GM19372 (cell line): ENCODE results near the gene RMI1.
A peak's percentile ranks its signal among the peaks of the same experiment; 100 is the strongest.
"Not testable (repeated sequence)": the region's sequence is repeated elsewhere in the genome, so short reads cannot be mapped to it uniquely, and the experiment has no call there.

ENCODE experiments used
- ATAC-seq: cut with Tn5 transposase; IDR thresholded peaks from one replicate; pipeline ENCODE4 v1.9.1; 2021; ENCODE audit warnings: mild to moderate bottlenecking, low read depth, moderate library complexity; ENCODE audit not compliant: unreplicated experiment

The RMI1 gene

DNA sequence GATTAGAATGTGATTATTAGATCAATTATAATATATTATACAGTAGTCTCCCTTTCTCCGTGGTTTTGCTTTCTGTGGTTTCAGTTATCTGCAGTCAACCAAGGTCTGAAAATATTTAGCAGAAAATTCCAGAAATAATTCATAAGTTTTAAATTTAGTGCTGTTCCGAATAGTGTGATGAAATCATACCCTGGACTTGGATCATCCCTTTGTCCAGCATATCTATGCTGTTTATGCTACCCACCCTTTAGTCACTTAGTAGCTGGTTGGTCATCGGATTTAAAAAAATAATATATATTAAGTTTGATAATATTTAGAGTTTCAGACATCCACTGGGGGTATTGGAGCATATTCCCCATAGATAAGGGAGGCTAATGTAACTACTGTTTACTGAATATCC lies 19.6 kb downstream of the RMI1 start:
- no peak for ATAC-seq

DNA sequence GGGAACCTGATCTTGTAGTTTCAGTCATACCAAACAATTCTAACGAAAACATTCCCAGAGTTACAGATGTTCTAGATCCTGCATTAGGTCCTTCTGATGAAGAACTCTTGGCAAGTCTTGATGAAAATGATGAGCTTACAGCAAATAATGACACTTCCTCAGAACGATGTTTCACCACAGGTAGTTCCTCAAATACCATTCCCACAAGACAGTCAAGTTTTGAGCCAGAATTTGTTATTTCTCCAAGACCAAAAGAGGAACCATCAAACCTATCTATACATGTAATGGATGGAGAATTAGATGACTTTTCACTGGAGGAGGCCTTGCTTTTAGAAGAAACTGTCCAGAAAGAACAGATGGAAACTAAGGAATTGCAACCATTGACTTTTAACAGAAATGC lies 21.0 kb downstream of the RMI1 start:
- no peak for ATAC-seq

DNA sequence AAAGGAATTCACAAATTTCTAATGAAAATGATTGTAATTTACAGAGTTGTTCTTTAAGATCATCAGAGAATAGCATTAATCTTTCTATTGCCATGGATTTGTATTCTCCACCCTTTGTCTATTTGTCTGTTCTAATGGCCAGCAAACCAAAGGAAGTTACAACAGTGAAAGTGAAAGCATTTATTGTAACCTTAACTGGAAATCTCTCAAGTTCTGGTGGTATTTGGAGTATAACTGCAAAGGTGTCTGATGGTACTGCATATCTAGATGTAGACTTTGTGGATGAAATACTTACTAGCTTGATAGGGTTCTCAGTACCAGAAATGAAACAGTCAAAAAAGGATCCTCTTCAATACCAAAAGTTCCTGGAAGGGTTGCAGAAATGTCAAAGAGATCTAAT lies 21.7 kb downstream of the RMI1 start:
- peak; percentile 74 for ATAC-seq

DNA sequence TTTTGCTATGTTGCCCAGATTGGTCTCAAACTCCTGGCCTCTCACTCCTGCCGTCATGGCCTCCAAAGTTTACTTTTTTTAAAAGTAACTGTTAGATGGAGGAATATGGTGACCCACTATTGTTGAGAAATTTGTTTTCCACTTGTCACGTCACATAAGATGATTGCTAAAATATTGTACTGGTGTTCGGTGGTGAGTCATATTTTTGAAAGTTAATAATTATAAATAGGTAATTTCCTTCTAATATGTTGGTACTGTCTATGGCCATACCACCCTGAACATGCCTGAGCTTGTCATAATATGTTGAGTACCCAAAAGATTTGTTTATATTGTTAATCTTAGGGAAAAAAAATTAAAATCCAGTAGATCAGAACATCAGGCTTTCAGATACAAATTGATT lies 22.6 kb downstream of the RMI1 start:
- ATAC-seq, result no peak

DNA sequence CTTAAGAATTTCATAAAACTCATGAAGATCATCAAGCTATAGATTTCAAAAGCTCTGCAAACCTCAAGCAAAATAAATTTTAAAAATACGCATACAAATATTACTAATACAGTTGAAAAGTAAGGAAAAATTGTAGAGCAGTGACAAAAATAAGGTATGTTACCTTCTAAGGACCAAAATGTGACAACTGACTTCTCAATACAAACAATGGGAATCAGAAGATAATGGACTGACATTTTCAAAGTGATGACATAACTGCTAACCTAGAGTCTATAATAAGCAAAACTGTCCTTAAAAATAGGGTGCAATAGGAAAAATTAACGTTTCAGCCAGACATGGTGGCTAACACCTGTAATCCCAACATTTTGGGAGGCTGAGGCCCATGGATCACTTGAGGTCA lies 27.1 kb downstream of the RMI1 start:
- no peak for ATAC-seq

DNA sequence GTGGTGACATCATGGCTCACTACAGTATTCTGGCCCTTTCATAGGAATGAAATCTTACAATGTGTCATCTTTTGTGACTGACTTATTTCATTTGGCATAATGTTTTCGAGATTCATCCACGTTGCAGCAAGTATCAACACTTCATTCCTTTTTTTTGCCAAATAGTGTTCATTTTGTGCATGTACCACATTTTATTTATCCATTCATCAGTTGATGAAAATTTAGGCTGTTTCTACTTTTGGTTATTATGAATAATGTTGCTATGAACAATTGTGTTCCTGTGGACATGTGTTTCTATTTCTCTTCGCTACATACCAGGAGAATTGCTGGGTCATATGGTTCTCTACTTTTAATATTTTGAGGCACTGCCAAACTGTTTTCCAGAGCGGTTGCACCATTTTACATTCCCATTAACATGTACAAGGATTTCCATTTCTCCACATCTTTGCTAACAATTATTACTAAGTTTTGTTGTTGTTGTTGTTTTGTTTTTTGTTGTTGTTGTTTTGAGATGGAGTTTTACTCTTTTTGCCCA lies 43.5 kb downstream of the RMI1 start:
- ATAC-seq, result no peak

DNA sequence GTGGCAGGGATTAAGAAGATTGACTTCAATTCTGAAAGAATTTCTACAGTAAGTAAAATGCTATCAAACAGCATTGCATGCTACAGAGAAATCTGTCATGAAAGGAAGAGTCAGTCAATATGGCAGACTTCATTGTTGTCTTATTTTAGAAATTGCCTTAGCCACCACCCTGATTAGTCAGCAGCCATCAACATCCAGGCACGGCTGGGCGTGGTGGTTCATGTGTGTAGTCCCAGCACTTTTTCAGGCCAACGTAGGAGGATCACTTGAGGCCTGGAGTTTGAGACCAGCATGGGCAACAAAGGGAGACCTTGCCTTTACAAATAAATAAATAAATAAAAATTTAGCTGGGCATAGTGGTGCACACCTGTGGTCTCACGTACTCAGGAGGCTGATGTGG lies 46.6 kb downstream of the RMI1 start:
- no peak for ATAC-seq

DNA sequence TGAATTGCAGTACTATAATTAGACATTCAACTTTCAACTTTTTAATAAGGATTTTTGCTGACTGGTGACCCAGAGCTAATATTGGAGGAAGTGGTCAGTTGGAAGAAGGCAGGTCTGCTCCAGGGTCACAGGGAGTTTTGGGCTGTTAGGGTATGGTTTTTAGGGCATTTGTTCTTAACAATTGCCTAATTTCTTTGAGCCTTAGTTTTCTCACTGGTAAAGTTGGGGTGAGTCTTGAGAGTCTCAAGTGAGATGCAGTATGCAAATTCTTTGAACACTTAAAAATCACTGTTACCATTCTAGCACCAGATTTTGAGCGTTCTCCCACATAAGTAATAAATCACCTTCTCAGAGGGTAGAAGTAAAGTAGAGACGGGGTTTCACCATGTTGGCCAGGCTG lies 50.9 kb downstream of the RMI1 start:
- no peak for ATAC-seq

DNA sequence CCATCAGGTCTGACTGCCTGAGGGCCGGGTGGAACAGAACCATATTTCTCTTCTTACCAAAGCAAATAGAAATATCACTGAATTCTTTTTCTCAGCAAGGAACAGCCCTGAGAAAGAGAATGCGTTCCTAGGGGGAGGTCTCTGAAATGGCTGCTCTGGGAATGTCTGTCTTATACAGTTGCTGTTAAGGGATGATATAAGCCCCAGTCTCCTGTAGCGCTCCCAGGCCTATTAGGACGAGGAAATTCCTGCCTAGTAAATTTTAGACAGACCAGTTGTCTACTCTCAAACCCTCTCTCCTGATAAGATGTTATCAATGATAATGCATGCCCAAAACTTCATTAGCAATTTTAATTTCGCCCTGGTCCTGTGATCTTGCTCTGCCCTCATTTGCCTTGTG lies 61.3 kb downstream of the RMI1 start:
- ATAC-seq, result not testable (repeated sequence)

DNA sequence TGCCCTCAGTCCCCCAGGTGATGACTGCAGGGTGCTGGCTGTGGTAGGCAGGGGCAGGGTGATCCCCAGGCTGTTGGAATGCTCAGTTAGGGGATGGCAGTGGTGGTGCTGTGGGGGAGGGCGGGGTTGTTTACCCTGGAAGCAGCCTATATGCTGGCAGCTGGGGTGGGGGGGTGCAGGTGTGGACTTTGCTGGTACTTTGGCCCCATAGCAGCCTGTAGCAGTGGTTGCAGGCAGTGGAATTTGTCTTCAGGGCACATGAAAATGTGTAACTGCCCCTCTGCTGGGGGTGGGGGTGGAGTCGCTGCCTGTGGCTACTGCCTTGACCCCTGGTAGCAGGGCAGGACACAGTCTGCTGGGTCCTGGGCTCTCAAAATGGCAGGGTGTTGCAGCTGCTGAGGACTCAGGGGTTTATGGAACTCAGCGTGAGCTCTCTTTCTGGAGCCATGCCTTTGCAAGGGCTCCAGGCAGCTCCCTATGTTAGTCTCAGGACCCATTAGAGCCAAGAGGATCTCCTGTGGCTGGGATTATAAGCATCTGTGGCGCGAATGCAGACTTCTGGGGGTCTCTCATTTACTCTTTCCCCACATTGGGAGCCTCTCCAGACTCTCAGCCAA lies 65.0 kb downstream of the RMI1 start:
- no peak for ATAC-seq
